A673 (cell line): Measurements from ENCODE around the gene ABHD15.

Experiments used
- EZH2 ChIP-seq: fragments of 200-600 bp; sonication (generic); IDR thresholded peaks from 2 replicates; pipeline ENCODE4 v1.6.1; 2017; ENCODE audit warnings: borderline replicate concordance, low read depth, mild to moderate bottlenecking, mixed read lengths, antibody characterized with exemption, low read length; ENCODE audit not compliant: poor library complexity, severe bottlenecking
- TF ChIP-seq, protein P1 (sequence below): fragments of 300-800, 200-600 bp; sonication (generic); conservative IDR thresholded peaks from 2 replicates; pipeline ENCODE4 v1.5.1; 2017; ENCODE audit warnings: low read depth, mild to moderate bottlenecking, antibody characterized with exemption, low read length, moderate library complexity, mixed read lengths

DNA sequence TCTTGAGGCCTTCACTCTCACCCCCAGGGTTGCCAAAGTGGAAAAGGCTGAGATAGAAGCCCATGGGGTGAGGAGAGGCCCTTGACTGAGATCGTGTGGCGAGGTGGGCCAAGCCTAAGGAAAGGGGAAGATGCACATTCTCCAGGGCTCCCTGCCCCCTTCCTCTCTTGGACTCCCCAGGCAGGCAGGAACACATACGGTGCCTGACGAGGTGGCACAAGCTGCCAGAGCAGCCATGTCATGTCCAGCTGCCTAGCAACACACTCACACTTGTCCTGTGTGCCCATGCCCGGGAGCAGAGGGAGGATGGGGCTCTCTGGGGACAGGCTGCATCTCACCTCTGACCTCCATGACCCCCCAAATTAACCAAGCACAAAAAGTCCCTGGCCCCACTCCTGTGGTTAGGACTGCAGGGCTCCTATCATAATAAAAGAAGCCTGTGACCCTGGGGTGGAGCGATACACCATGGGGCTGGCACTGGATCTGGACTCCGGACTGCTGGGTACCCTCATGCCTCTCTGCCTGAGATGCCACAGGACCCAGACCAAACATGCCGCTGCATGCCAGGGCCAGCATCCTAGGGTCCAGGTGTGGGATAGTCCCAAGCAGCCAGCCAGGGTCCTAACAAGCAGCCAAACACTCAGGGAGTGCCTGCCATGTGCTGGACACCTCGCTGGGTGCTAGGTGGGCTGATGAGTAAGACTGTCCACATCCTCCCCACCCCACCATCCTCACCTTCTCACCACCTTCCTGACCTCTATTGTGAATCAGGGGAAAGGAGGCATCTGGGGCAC lies 20.0 kb upstream of the ABHD15 start:
- TF ChIP-seq, protein P1, sequence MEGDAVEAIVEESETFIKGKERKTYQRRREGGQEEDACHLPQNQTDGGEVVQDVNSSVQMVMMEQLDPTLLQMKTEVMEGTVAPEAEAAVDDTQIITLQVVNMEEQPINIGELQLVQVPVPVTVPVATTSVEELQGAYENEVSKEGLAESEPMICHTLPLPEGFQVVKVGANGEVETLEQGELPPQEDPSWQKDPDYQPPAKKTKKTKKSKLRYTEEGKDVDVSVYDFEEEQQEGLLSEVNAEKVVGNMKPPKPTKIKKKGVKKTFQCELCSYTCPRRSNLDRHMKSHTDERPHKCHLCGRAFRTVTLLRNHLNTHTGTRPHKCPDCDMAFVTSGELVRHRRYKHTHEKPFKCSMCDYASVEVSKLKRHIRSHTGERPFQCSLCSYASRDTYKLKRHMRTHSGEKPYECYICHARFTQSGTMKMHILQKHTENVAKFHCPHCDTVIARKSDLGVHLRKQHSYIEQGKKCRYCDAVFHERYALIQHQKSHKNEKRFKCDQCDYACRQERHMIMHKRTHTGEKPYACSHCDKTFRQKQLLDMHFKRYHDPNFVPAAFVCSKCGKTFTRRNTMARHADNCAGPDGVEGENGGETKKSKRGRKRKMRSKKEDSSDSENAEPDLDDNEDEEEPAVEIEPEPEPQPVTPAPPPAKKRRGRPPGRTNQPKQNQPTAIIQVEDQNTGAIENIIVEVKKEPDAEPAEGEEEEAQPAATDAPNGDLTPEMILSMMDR, result no peak
- TF ChIP-seq EZH2, result no peak
